Measurements from ENCODE around the gene RAB36. TPM values are rescaled to one million over a fixed set of nuclear protein-coding genes. Genes with fewer than 3 reads are reported as not detected.

Gene RAB36
- polyA plus RNA-seq, 3 donors: 0.37 to 0.78 (median 0.49) TPM

- peaks cover 23% of the 10 kb centered on the region for H3K4me1 Mint-ChIP-seq
- WGBS (ENCODE audit: insufficient coverage): 51% methylated on average over 8 of the region's 8 CpGs
- peak overlapping the region in 1 of 7 donors; percentile 44 for H3K27ac Mint-ChIP-seq
- Histone ChIP-seq H3K9ac (ENCODE audit: insufficient read depth, low read length, poor library complexity, severe bottlenecking) (no peak overlapping the region), H3K27me3 (ENCODE audit: control insufficient read depth in 2 of 2, insufficient read depth in 2 of 2, low read length in 2 of 2) (no peaks in the 10 kb centered on the region), H3K9me3 (replicated peaks in 1 of 2; ENCODE audit: control insufficient read depth in 1 of 2, insufficient read depth in 1 of 2, low read length in 2 of 2) (no peaks in the 10 kb centered on the region), H4K20me1 (ENCODE audit: insufficient read depth, low read length) (peaks cover 76% of the 10 kb centered on the region), H3K36me3 (replicated peaks in 1 of 2; ENCODE audit: control insufficient read depth in 1 of 2, insufficient read depth in 2 of 2, low read length in 2 of 2) (peaks cover 0 to 42% of the 10 kb centered on the region in 2 donors), H3K4me3 (replicated peaks in 1 of 3; ENCODE audit: low read depth in 2 of 3, low read length in 3 of 3) (no peak overlapping the region), H3K4me1 (ENCODE audit: control insufficient read depth in 1 of 2, insufficient read depth in 2 of 2, low read length in 2 of 2) (peaks cover 9 to 11% of the 10 kb centered on the region in 2 donors), H3K27ac (ENCODE audit: low read depth in 1 of 2, low read length in 2 of 2) (no peak overlapping the region), H3K79me2 (ENCODE audit: insufficient read depth, low read length) (peaks cover 99% of the 10 kb centered on the region), H3K4me2 (replicated peaks; ENCODE audit: extremely low read depth, low read length, poor library complexity, severe bottlenecking) (no peak overlapping the region), H2AFZ (ENCODE audit: insufficient read depth, low read depth, low read length, poor library complexity, severe bottlenecking) (no peak overlapping the region)
- no peak for TF ChIP-seq CTCF (IDR thresholded peaks at IDR 0.05)
- intact Hi-C loops (cut with micrococcal nuclease): no loop called here
- DNase-seq: no peak
- no peak overlapping the region for H3K4me3 Mint-ChIP-seq
- H3K36me3 Mint-ChIP-seq: peaks cover 29 to 57% of the 10 kb centered on the region in 2 donors
- H3K27me3 Mint-ChIP-seq (ENCODE audit: low read depth in 3 of 3): peaks cover 0 to 2% (median 0%) of the 10 kb centered on the region in 3 donors
- H3K9me3 Mint-ChIP-seq: no peaks in the 10 kb centered on the region
These were observed 53.9 kb downstream of the RAB36 start for GRCh38 chr22:23199159-23199558.

GRCh38 chr22:23200898-23201297 is 55.6 kb downstream of the RAB36 start:
- H3K9ac ChIP-seq (ENCODE audit: insufficient read depth, low read length, poor library complexity, severe bottlenecking): no peak overlapping the region
- H3K4me3 ChIP-seq (replicated peaks in 1 of 3; ENCODE audit: low read depth in 2 of 3, low read length in 3 of 3): no peak overlapping the region
- Mint-ChIP-seq H3K27me3 (ENCODE audit: low read depth in 3 of 3) (no peaks in the 10 kb centered on the region), H3K4me1 (peaks cover 23% of the 10 kb centered on the region), H3K36me3 (peaks cover 35 to 64% of the 10 kb centered on the region in 2 donors), H3K9me3 (no peaks in the 10 kb centered on the region), H3K27ac (peak overlapping the region in 3 of 7 donors; percentile 33 to 50 (median 46)), H3K4me3 (no peak overlapping the region)
- no peaks in the 10 kb centered on the region for H3K9me3 ChIP-seq (replicated peaks in 1 of 2; ENCODE audit: control insufficient read depth in 1 of 2, insufficient read depth in 1 of 2, low read length in 2 of 2)
- peaks cover 85% of the 10 kb centered on the region for H4K20me1 ChIP-seq (ENCODE audit: insufficient read depth, low read length)
- H3K27ac ChIP-seq (ENCODE audit: low read depth in 1 of 2, low read length in 2 of 2): no peak overlapping the region
- WGBS (ENCODE audit: insufficient coverage): 90% methylated on average over 3 of the region's 5 CpGs
- no peak overlapping the region for H2AFZ ChIP-seq (ENCODE audit: insufficient read depth, low read depth, low read length, poor library complexity, severe bottlenecking)
- no peak for DNase-seq
- H3K4me2 ChIP-seq (replicated peaks; ENCODE audit: extremely low read depth, low read length, poor library complexity, severe bottlenecking): no peak overlapping the region
- H3K36me3 ChIP-seq (replicated peaks in 1 of 2; ENCODE audit: control insufficient read depth in 1 of 2, insufficient read depth in 2 of 2, low read length in 2 of 2): peaks cover 7 to 58% of the 10 kb centered on the region in 2 donors
- intact Hi-C loops (cut with micrococcal nuclease): no loop called here
- H3K79me2 ChIP-seq (ENCODE audit: insufficient read depth, low read length): peaks cover 100% of the 10 kb centered on the region
- no peak for TF ChIP-seq CTCF (IDR thresholded peaks at IDR 0.05)
- H3K27me3 ChIP-seq (ENCODE audit: control insufficient read depth in 2 of 2, insufficient read depth in 2 of 2, low read length in 2 of 2): no peaks in the 10 kb centered on the region
- peaks cover 9 to 11% of the 10 kb centered on the region in 2 donors for H3K4me1 ChIP-seq (ENCODE audit: control insufficient read depth in 1 of 2, insufficient read depth in 2 of 2, low read length in 2 of 2)
